ENCODE measurements around the gene VWA3B.

The VWA3B gene

DNA sequence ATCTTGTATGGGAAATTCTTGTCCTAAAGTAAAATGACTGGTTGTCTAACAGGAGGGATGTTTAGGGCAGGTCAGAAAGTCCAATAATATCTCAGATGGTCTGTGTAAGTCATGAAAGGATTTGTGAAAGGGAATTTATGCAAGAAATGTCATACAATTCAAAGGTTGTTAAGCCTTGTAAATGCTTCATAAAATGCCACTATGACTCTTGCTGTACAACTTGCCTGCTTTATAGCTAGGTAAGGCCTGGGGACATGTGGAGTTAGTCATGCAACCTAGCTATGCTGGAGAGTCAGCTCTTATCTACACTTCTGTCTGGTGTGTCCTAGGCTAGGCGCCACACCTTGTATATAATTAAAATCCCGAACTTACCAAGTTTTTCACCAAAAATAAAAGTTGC lies 36.9 kb upstream of the VWA3B start:
- H3K36me3 ChIP-seq (ENCODE audit: low read length), result no peaks in the 10 kb centered on the region
- H3K9me2 ChIP-seq (replicated peaks; ENCODE audit: insufficient read depth, low read length), result no peaks in the 10 kb centered on the region
- no peaks in the 10 kb centered on the region for H3F3A ChIP-seq (ENCODE audit: insufficient read depth)
- H2AFZ ChIP-seq (ENCODE audit: low read depth, low read length, severe bottlenecking), result no peak overlapping the region
- no peak overlapping the region for H3K4me2 ChIP-seq (ENCODE audit: low read depth, low read length, poor library complexity, severe bottlenecking)
- TF ChIP-seq, protein P1, sequence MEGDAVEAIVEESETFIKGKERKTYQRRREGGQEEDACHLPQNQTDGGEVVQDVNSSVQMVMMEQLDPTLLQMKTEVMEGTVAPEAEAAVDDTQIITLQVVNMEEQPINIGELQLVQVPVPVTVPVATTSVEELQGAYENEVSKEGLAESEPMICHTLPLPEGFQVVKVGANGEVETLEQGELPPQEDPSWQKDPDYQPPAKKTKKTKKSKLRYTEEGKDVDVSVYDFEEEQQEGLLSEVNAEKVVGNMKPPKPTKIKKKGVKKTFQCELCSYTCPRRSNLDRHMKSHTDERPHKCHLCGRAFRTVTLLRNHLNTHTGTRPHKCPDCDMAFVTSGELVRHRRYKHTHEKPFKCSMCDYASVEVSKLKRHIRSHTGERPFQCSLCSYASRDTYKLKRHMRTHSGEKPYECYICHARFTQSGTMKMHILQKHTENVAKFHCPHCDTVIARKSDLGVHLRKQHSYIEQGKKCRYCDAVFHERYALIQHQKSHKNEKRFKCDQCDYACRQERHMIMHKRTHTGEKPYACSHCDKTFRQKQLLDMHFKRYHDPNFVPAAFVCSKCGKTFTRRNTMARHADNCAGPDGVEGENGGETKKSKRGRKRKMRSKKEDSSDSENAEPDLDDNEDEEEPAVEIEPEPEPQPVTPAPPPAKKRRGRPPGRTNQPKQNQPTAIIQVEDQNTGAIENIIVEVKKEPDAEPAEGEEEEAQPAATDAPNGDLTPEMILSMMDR (IDR thresholded peaks at IDR 0.05; ENCODE audit: insufficient read depth, low read length, poor library complexity, severe bottlenecking), result no peak
- TF ChIP-seq EZH2phosphoT487 (conservative IDR thresholded peaks at IDR 0.05; ENCODE audit: low read length), result no peak
- H3K27me3 ChIP-seq (ENCODE audit: low read length), result no peaks in the 10 kb centered on the region
- H3K9ac ChIP-seq (ENCODE audit: low read length), result no peak overlapping the region
- H3K4me3 ChIP-seq (ENCODE audit: insufficient read depth, low read length, poor library complexity, severe bottlenecking), result no peak overlapping the region
- H3K9me3 ChIP-seq (ENCODE audit: insufficient read depth, low read length), result peaks cover 4% of the 10 kb centered on the region; the same call in 1 of the 2 replicates
- no peaks in the 10 kb centered on the region for H4K20me1 ChIP-seq (ENCODE audit: low read depth, low read length)
- no peaks in the 10 kb centered on the region for H3K79me2 ChIP-seq (ENCODE audit: insufficient read depth, low read length)
- no peak overlapping the region for H3K27ac ChIP-seq (ENCODE audit: low read depth, low read length)

DNA sequence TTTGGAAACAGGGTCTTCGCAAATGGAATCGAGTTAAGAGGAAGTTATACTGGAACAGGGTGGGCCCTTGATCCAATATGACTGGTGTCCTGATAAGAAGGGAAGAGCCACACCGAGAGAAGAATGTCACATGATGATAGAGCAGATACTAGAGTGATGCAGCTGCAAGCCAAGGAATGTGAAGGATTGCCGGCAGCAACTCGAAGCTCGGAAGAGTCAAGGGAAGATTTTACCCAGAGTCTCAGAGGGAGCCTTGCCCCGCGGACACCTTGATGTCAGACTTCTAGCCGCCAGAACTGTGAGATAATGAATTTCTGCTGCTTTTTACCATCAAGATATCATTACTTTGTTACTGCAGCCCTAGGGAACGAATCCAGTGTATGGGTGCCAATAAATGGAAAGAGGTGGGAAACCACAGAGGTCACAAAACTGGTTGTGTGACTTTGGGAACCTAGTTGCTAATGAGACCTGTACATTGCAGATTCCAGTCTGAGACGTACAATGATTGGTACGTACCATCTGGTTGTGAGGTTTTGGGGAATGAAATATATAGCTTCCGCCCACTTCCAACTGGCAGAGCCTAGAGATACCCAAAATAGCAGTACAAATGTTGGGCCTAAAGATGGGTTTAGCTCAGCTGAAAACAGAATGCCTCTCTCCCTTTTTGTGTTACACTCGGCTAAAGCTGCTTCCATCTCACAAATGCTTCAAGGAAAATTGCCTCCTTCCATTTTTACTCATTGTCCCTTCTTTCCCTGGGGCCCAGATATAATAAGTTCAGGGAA lies 28.6 kb upstream of the VWA3B start:
- Histone ChIP-seq H3K36me3 (ENCODE audit: low read length) (no peaks in the 10 kb centered on the region), H3K27ac (ENCODE audit: low read depth, low read length) (no peak overlapping the region), H3K27me3 (ENCODE audit: low read length) (no peaks in the 10 kb centered on the region), H3K9ac (ENCODE audit: low read length) (no peak overlapping the region), H2AFZ (ENCODE audit: low read depth, low read length, severe bottlenecking) (no peak overlapping the region), H3F3A (ENCODE audit: insufficient read depth) (no peaks in the 10 kb centered on the region), H3K4me3 (ENCODE audit: insufficient read depth, low read length, poor library complexity, severe bottlenecking) (no peak overlapping the region), H4K20me1 (ENCODE audit: low read depth, low read length) (no peaks in the 10 kb centered on the region), H3K79me2 (ENCODE audit: insufficient read depth, low read length) (no peaks in the 10 kb centered on the region), H3K9me2 (replicated peaks; ENCODE audit: insufficient read depth, low read length) (no peaks in the 10 kb centered on the region), H3K4me2 (ENCODE audit: low read depth, low read length, poor library complexity, severe bottlenecking) (no peak overlapping the region), H3K9me3 (ENCODE audit: insufficient read depth, low read length) (no peaks in the 10 kb centered on the region)
- TF ChIP-seq, protein P1 (IDR thresholded peaks at IDR 0.05; ENCODE audit: insufficient read depth, low read length, poor library complexity, severe bottlenecking), result no peak
- TF ChIP-seq EZH2phosphoT487 (conservative IDR thresholded peaks at IDR 0.05; ENCODE audit: low read length), result no peak

DNA sequence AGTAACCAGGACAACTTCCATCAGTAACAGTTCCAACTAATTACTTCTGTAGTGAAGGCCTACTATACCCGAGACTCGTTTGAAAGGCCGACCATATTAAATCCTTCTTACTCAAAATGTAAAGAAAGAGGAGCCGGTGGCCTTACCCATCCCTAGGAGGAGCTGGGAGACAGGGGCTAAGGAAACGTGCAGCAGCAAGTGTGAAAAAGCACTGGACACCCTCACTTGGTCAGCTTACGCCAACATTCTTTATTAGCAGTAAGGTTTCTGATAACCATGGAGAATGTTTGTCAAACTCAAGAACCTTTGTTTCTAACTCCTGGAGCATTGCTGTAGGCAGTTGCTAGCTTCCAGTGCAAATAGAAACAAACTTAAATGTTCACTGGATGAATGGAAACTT lies 26.7 kb upstream of the VWA3B start:
- Histone ChIP-seq H3F3A (ENCODE audit: insufficient read depth) (no peaks in the 10 kb centered on the region), H3K4me3 (ENCODE audit: insufficient read depth, low read length, poor library complexity, severe bottlenecking) (no peak overlapping the region), H3K9ac (ENCODE audit: low read length) (no peak overlapping the region), H3K36me3 (ENCODE audit: low read length) (no peaks in the 10 kb centered on the region), H3K79me2 (ENCODE audit: insufficient read depth, low read length) (no peaks in the 10 kb centered on the region), H3K9me3 (ENCODE audit: insufficient read depth, low read length) (no peaks in the 10 kb centered on the region), H3K27ac (ENCODE audit: low read depth, low read length) (no peak overlapping the region), H3K4me2 (ENCODE audit: low read depth, low read length, poor library complexity, severe bottlenecking) (no peak overlapping the region), H3K9me2 (replicated peaks; ENCODE audit: insufficient read depth, low read length) (no peaks in the 10 kb centered on the region), H2AFZ (ENCODE audit: low read depth, low read length, severe bottlenecking) (no peak overlapping the region), H3K27me3 (ENCODE audit: low read length) (no peaks in the 10 kb centered on the region), H4K20me1 (ENCODE audit: low read depth, low read length) (no peaks in the 10 kb centered on the region)
- TF ChIP-seq EZH2phosphoT487 (conservative IDR thresholded peaks at IDR 0.05; ENCODE audit: low read length), result no peak
- TF ChIP-seq, protein P1 (IDR thresholded peaks at IDR 0.05; ENCODE audit: insufficient read depth, low read length, poor library complexity, severe bottlenecking), result no peak
